ENCODE results near the gene RHBDD3.

RHBDD3 gene

DNA sequence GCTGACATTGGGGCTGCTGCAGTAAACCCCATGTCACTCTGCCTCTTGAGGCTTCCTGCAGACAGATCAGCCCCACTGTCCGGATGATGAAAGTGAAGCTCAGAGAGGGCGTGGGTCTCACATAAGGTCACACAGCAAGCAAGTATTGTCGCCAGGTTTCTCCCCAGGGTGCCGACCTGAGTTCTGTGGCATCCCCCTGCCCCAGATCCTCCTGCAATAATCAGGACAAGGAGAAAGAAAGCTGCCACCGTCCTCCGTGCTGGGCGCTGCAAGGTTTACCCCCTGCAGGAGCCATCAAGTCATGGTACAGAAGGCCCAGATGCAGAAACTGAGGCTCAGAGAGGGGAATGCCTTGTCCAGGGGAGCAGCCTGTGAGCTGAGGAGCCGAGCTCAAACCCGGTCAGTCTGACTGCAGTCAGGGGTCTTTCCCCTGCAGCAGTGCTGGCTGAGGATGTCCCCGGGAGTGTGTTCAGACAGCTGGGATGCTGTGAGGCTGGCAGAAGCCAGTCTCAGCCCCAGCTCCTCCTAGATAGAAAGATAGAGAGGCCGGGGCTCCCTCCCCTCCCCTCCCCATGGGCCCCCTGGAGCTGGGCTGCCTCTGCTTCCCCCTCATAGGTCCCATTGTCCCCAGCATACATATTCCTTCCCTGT lies 48.9 kb downstream of the RHBDD3 start:
- Mint-ChIP-seq H3K4me1 (ENCODE audit: low read depth in 2 of 2) (no peaks in the 10 kb centered on the region), H3K4me3 (no peak overlapping the region), H3K27ac (no peak overlapping the region), H3K27me3 (peaks cover 0 to 8% of the 10 kb centered on the region in 2 donors), H3K36me3 (ENCODE audit: insufficient read depth) (no peaks in the 10 kb centered on the region), H3K9me3 (no peaks in the 10 kb centered on the region)
- no peak for DNase-seq
- ATAC-seq (replicated peaks): no peak

DNA sequence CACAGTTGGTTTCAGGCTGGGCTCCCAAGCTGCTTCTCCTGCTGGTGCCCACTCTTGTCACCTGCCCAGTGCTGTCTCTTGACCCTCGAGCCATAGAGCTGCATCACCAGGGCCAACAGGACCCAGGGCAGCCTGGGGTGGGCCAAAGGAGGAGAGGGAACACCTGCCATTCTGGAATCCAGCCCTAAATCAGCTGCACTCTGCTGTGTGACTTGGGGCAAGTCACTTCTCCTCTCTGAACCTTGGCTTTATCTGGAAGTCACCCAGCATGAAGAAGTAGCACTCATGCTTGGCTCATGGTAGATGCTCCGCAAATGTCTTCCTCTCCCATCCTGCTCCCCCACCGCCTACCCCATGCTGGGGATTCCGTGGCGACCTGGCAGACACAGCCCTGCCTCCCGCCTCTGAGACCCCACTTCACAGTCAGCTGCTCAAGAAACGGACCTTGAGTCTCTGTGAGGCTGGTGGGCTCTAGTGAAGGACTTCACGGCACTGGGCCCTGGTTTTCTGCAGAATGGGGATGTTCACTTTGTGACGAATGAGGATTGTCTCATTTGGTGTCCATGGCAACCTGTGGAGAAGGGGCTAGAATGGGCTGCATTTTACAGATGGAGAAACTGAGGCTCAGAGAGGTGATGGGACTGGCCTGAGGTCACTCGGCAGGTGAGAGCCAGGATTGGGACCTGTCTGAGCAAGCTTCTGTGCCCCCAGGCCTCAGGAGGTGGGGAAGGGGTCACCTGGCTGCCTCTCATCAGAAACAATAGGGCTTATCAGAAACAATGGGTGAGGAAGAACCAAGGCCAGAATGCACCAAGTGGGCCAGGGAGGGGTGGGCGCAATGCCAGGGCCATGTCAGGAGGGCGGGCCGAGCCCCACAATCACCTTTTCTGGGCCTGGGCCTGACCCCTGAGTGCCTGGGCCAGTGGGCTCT lies 49.7 kb downstream of the RHBDD3 start:
- H3K27me3 Mint-ChIP-seq: peaks cover 0 to 8% of the 10 kb centered on the region in 2 donors
- ATAC-seq (replicated peaks): no peak
- H3K9me3 Mint-ChIP-seq: no peaks in the 10 kb centered on the region
- no peaks in the 10 kb centered on the region for H3K36me3 Mint-ChIP-seq (ENCODE audit: insufficient read depth)
- no peak for DNase-seq
- no peaks in the 10 kb centered on the region for H3K4me1 Mint-ChIP-seq (ENCODE audit: low read depth in 2 of 2)
- H3K4me3 Mint-ChIP-seq: no peak overlapping the region
- H3K27ac Mint-ChIP-seq: no peak overlapping the region

DNA sequence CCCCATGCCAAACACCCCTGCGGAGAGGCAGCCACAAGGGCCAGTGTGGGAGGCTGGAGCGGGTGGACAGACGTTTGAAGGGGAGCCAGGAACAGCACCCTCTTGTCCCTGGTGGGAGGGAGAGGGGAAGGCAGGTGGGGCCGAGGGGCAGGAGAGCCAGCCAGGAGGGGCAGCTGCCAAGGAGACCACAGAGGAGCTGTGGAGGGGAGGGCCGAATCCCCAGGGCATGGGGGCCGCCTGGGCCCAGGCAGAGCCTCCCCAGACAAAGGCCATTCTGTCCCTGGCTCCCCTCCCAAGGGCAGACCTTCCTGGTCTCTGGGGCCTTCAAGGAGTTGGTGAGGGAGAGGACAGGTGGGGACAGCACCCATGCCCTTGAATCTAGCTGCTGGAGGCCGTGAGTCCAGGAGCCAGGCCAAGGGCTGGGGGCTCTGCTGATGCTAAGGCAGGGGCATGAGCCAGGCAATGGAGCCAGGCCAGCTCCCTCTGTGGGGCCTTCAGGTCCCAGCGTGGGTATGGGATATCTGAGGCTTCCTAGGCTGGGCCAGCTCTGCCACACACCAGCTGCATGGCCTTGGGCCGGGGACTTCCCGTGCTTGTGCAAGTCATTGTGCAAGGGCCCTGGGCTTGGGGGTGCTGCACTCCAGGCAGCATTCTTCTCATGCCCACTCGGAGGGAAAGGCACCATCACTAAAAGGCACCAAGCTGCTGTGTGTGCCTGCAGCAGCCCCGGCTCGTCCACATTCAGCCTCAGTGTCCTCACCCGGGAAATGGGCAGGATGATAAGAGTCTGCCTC lies 50.7 kb downstream of the RHBDD3 start:
- Mint-ChIP-seq H3K4me1 (ENCODE audit: low read depth in 2 of 2) (no peaks in the 10 kb centered on the region), H3K9me3 (no peaks in the 10 kb centered on the region), H3K4me3 (no peak overlapping the region), H3K27ac (no peak overlapping the region), H3K27me3 (peaks cover 0 to 8% of the 10 kb centered on the region in 2 donors), H3K36me3 (ENCODE audit: insufficient read depth) (no peaks in the 10 kb centered on the region)
- no peak for DNase-seq
- ATAC-seq (replicated peaks): no peak

DNA sequence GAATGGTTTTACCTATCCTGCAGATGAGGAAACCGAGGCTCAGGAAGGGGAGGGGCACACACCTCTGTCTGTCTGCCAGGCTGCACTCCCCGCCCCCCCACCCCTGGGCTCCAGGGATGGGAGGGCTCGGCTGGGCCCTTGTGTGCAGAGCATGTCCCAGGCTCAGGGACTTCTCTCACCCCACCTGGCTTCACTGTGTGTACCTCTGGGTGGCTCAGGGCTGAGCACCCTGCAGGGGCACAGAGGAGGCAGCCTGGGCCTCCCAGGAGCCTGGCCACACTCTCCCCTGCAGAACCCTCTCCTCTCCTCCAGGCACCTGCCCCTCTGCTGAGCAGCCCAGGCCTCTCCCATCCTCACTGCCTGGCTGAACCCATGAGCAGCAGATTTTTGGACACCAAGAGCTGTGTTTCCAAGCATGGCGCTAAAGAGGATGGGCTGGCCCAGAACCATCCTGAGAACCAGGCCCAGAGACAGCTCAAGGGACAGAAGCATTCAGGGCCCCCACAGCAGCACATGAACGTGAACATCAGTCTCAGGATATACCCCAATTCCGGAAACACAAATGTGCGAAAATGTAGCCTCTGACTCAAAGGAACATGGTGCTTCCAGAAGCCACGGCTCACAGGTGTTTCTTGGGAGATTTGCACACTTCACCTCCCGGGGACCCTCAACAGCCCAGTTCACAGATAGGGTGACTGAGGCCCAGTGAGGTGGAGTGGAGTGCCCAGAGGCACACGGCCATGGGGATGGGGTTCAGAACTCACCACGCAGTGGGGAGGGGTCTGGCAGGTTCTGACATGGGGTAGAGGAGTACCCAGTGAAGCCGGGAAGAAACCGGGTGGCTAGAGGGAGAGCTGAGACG lies 51.5 kb downstream of the RHBDD3 start:
- Mint-ChIP-seq H3K9me3 (no peaks in the 10 kb centered on the region), H3K4me3 (no peak overlapping the region), H3K36me3 (ENCODE audit: insufficient read depth) (no peaks in the 10 kb centered on the region), H3K27me3 (peaks cover 0 to 8% of the 10 kb centered on the region in 2 donors), H3K27ac (no peak overlapping the region), H3K4me1 (ENCODE audit: low read depth in 2 of 2) (no peaks in the 10 kb centered on the region)
- DNase-seq: no peak
- no peak for ATAC-seq (replicated peaks)

DNA sequence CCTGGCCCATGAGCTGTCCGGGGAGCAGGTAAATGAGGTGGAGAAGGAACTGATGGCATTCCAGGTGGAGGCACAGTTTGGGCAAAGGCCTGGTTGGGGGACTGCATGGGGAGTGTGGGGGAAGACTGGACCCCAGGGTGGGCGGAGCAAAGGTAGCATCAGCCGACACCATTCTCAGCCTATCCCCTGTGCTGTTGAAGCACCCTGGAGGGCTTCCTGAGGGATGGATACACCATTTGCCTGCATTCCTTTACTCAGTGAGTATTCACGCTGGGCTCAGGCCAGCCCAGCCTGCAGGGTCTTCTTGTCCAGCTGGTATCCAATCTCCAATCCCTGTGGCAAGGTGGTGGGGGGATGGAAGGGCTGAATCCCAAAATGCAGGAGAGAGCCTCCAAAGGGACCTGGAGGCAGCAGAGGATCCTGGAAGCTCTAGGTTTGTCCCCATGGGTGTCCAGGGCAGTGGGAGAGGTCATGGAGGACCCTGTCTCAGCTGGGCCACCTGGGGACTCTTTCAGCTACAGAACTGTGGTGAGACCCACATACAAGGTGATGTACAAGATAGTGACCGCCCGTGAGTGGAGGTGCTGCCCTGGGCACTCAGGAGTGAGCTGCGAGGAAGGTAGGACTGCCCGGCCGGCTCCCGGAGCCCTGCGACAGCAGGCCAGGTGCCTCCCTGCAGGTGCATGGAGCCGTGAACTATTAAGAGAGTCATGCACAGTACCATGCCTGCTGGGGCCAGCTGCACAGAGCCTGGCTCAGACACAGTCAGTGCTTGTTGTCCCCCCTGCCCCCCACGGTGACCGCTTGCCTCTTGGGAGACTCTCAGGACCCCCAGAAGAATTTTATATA lies 52.5 kb downstream of the RHBDD3 start:
- Mint-ChIP-seq H3K4me1 (ENCODE audit: low read depth in 2 of 2) (no peaks in the 10 kb centered on the region), H3K27ac (no peak overlapping the region), H3K36me3 (ENCODE audit: insufficient read depth) (no peaks in the 10 kb centered on the region), H3K4me3 (no peak overlapping the region), H3K27me3 (peaks cover 0 to 6% of the 10 kb centered on the region in 2 donors), H3K9me3 (no peaks in the 10 kb centered on the region)
- ATAC-seq (replicated peaks) (no peak), DNase-seq (no peak)

DNA sequence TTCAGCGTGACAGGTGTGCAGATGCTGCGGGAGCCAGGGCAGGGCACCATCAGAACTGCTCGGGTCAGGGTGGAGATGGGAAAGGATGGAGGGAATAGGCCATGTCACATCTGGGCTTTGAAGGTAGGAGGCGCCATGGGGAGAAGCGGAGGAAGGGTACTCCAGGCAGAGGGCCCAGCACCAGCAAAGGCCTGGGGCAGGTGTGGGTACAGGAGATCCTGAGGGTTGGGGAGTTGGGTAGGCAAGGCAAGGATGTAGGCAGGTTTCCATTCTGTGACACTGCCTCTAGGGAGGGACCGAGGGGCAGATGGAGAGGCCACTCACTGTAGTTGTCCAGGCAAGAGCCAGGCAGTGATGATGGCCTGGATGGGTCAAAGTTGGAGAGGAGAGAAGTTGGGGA lies 53.5 kb downstream of the RHBDD3 start:
- Mint-ChIP-seq H3K27me3 (no peaks in the 10 kb centered on the region), H3K4me1 (ENCODE audit: low read depth in 2 of 2) (no peaks in the 10 kb centered on the region), H3K36me3 (ENCODE audit: insufficient read depth) (no peaks in the 10 kb centered on the region), H3K9me3 (no peaks in the 10 kb centered on the region), H3K4me3 (no peak overlapping the region), H3K27ac (no peak overlapping the region)
- ATAC-seq (replicated peaks) (no peak), DNase-seq (no peak)

DNA sequence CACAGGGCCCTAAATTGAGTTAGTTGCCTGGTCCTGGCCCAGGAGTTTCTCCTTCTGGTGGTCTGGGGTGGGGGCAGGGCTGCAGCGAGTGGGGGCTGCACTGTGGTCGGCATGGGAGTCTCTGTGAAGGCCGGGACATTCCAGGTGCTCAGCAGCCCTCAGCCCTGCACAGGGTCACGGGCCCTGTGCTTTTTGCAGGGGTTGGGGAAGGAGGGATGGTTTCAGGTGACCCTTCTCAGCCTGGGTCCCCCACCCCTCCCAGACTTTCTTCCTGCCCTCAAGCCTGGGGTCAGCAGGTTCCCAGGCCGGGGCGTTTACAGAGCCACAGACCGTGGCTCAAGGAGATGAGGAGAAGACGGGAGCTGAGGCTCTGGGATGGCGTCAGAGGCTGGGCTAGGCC lies 54.3 kb downstream of the RHBDD3 start:
- no peaks in the 10 kb centered on the region for H3K4me1 Mint-ChIP-seq (ENCODE audit: low read depth in 2 of 2)
- H3K27ac Mint-ChIP-seq: no peak overlapping the region
- H3K4me3 Mint-ChIP-seq: no peak overlapping the region
- no peak for DNase-seq
- no peak for ATAC-seq (replicated peaks)
- H3K36me3 Mint-ChIP-seq (ENCODE audit: insufficient read depth): no peaks in the 10 kb centered on the region
- H3K27me3 Mint-ChIP-seq: no peaks in the 10 kb centered on the region
- H3K9me3 Mint-ChIP-seq: no peaks in the 10 kb centered on the region

DNA sequence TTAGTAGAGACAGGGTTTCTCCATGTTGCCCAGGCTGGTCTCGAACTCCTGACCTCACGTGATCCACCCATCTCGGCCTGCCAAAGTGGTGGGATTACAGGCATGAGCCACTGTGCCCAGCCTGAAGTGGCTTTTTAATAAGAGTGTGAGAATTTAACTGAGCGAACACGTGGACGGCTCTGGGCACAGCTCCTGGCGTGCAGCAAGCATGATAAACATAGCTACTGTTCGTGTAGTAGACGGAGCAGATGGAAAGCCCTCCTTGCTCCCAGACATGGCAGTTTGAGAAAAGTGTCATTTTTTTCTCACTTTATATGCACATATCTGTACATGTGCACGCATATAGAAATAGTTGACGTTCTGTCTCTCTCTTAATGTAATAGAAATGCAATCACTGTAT lies 55.0 kb downstream of the RHBDD3 start:
- ATAC-seq (replicated peaks): no peak
- H3K36me3 Mint-ChIP-seq (ENCODE audit: insufficient read depth): peaks cover 3% of the 10 kb centered on the region

DNA sequence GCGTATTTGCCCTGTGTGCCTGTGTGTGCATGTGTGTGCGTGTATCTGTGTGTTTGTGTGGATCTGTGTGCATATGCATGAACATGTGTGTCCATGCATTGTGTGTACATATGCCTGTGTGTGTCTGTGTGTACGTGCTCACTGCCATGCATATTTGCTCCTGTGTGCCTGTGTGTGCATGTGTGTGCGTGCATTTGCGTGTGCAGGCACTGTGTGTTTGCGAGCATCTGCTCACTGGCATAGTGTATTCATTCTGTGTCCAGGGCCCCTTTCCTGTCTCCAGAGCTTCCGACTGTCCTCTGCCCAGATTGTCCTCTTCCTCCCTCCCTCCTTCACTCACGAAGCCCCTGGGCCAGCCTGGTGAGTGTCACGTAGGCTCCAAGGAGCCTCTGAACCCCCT lies 56.3 kb downstream of the RHBDD3 start:
- Mint-ChIP-seq H3K4me3 (no peak overlapping the region), H3K9me3 (no peaks in the 10 kb centered on the region), H3K27ac (no peak overlapping the region), H3K4me1 (ENCODE audit: low read depth in 2 of 2) (peaks cover 0 to under 1% of the 10 kb centered on the region in 2 donors), H3K27me3 (no peaks in the 10 kb centered on the region), H3K36me3 (ENCODE audit: insufficient read depth) (peaks cover 4% of the 10 kb centered on the region)
- ATAC-seq (replicated peaks) (no peak), DNase-seq (no peak)

More for the DNA sequence above, 55.0 kb downstream of the RHBDD3 start:
- DNase-seq: no peak
- Mint-ChIP-seq H3K27me3 (no peaks in the 10 kb centered on the region), H3K4me3 (no peak overlapping the region), H3K9me3 (no peaks in the 10 kb centered on the region), H3K27ac (no peak overlapping the region), H3K4me1 (ENCODE audit: low read depth in 2 of 2) (no peaks in the 10 kb centered on the region)

DNA sequence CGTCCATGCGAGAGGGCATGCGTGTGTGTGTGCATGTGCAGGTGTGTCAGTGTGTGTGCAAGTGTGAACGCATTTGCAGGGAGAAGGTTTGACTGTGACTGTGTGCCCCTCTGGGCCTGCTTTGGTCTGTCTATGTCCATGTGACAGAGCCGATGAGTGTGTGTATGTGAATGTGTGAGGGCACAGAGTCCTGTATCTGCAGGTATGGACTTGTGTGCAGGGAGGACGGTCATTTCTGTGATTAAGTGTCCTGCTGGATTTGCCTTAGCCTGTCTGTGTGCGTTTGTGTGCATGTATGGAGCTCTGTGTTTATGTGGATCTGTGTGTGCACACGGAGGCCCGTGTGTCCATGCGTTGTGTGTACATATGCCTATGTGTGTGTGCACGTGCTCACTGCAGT lies 56.7 kb downstream of the RHBDD3 start:
- H3K36me3 Mint-ChIP-seq (ENCODE audit: insufficient read depth): peaks cover 7% of the 10 kb centered on the region
- no peak for ATAC-seq (replicated peaks)
- DNase-seq: no peak
- no peak overlapping the region for H3K4me3 Mint-ChIP-seq
- H3K27me3 Mint-ChIP-seq: no peaks in the 10 kb centered on the region
- peaks cover 1 to 3% of the 10 kb centered on the region in 2 donors for H3K4me1 Mint-ChIP-seq (ENCODE audit: low read depth in 2 of 2)
- H3K9me3 Mint-ChIP-seq: no peaks in the 10 kb centered on the region
- no peak overlapping the region for H3K27ac Mint-ChIP-seq
